Adrenal gland (tissue), 5 donors: Measurements from ENCODE around the gene GOLGB1.

Experiments
- CTCF ChIP-seq, 6 experiments: fragments of 450-650 bp in 4 of 6; fragments of 200-600 bp in 2 of 6; sonication (generic) in 1 of 6; IDR thresholded peaks; 1 replicate in 5 of 6; 2 replicates in 1 of 6; pipeline versions ENCODE4 v1.5.1 to v1.8.0; 2016 to 2021; ENCODE audit warnings: antibody characterized with exemption in 6 of 6, mild to moderate bottlenecking in 2 of 6, moderate library complexity in 1 of 6
- POLR2A ChIP-seq, 2 donors: fragments of 450-650 bp; IDR thresholded peaks; one replicate each; pipeline ENCODE4 v1.6.1; 2017; ENCODE audit warnings: antibody characterized with exemption in 2 of 2, mild to moderate bottlenecking in 2 of 2, moderate library complexity in 1 of 2
- donor health status: DM: no; HTN: no; CAD: no.

DNA sequence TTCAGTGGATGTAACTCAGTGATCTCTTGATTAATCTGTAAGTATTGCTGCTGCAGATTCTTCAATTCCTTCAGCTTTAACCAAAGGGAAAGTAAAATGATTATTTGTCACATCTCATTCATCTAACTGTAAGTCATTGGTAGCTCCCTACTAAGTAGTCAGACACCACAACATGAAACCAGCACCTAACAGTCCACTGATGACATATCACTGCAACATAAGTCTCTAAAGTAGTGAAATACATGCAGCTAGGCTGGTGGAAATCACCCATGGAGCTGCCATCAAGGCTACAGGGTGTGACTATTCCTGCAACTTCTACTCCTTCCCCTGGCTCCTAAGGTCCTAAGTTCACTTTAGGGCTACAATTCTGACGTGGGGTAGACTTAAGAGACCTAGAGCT is 67.7 kb downstream of the GOLGB1 start:
- TF ChIP-seq CTCF (IDR thresholded peaks at IDR 0.05) (no peak), POLR2A (IDR thresholded peaks at IDR 0.05) (no peak)
